SW480 (cell line): Measurements from ENCODE around the gene FNBP1.
"Not testable (repeated sequence)": the region's sequence is repeated elsewhere in the genome, so short reads cannot be mapped to it uniquely, and the experiment has no call there.

Source experiments
- DNase-seq: peaks from one replicate; pipeline ENCODE4 v3.0.0-alpha.2; 2016; ENCODE audit warnings: low spot score

Gene FNBP1

DNA sequence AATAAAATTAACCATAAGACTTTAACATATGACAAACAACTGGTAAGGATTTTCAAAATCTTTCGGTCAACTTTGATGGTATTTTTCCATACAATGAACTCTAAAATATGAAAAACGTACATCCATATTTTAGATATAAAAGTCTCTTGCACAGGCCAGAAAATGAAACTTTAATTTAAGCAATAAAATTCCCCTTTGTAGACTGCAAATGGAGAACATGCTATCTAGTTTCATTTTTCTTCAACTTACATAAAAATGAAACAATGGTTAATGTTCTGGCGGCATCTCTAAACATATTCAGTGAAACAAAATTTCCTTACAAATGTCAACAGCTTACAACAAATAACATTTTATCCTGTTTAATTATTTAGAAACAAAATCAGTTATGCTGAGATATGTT is 123.7 kb downstream of the FNBP1 start:
- no peak for DNase-seq

GRCh38 chr9:129918296-129918950 is 124.6 kb downstream of the FNBP1 start:
- DNase-seq, result no peak

DNA sequence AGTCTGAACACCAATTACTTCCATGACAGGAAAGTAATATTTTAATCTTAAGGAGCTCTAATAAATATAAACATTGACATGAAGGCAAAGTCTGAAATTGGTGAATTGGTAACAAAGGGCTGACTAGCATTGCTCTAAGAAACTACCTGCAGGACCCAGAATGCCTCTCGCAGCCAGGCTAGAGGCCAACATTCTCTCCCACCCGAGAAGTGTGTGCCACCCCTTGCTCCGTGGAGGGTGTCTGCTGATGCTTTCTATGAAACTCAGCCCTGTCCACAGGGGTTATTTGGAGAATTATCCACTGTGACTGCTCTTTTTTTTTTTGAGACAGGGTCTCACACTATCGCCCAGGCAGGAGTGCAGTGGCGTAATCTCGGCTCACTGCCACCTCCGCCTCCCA is 126.3 kb downstream of the FNBP1 start:
- DNase-seq, result no peak

- DNase-seq, result no peak
Observed at GRCh38 chr9:129914051-129914450, 128.9 kb downstream of the FNBP1 start.

- peak; percentile 95 for DNase-seq
Observed at GRCh38 chr9:129910628-129911567, 132.1 kb downstream of the FNBP1 start.

DNA sequence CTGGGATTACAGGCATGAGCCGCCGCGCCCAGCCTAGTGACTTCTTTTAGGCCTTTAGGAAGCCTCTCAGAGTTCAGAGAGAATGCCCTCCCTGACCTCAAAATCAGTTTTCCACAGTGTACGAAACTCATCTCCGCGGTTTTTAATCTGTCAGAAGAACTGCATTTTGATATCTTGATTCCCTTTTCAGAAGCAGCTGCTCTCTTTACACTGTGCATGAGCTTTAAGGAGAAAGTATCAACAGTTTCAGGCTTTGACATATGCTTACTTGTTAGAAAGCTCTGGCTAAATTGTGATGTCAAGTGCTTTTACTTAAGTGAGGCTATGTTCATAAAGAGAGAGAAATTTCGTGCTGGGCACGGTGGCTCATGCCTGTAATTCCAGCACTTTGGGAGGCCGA is 133.1 kb downstream of the FNBP1 start:
- DNase-seq, result no peak

DNA sequence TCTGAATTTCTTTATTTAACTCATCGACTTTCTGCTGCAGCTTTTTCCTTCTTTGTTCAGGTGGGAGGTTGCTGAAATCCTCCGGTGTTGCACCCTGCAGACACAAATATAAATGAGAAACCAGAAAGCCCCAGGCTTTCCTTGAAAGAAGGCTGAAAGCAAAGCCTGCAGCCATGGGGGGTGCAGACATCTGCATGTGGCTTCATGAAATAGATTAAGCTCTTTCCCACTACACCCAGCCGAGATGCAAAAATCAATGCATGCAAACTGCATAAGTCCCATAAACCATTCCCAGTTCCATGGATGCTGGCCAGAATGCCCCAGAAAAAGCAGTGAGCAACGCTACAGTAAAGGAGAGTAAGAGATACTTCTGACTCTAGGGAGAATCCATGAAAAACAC is 134.1 kb downstream of the FNBP1 start:
- DNase-seq, result no peak

GRCh38 chr9:129907201-129907600 is 135.8 kb downstream of the FNBP1 start:
- DNase-seq, result no peak

DNA sequence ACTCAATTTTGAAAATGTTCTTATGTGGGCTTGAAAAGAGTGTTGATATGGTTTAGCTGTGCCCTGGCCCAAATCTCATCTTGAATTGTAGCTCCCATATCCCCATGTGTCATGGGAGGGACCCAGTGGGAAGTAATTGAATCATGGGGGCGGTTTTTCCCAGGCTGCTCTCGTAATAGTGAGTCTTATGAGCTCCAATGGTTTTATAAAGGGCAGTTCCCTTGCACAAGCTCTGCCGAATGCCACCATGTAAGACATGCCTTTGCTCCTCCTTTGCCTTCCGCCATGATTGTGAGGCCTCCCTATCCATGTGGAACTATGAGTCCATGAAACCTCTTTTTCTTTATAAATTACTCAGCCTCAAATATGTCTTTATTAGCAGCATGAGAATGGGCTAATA is 136.7 kb downstream of the FNBP1 start:
- no peak for DNase-seq

- DNase-seq, result no peak
Observed at GRCh38 chr9:129904734-129905133, 138.3 kb downstream of the FNBP1 start.

DNA sequence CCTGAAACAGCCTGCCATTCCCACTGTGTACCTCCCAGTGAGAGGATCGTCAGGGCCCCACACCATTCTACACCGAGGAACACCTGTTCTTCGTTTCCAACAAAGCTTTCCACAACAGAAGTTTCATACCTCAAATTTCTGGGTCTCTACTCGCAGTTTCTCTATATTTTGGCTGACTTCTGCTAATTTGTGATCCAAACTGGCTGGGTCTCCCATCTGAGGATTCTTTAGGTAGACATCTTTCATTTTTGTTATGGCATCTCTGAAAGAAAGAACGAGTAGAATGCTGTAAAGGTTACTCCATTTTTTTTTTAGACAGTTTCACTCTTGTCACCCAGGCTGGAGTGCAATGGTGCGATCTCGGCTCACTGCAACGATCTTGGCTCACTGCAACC is 140.3 kb downstream of the FNBP1 start:
- DNase-seq, result no peak

- DNase-seq, result no peak
Observed at GRCh38 chr9:129901993-129902739, 140.8 kb downstream of the FNBP1 start.

GRCh38 chr9:129900263-129901027 is 142.5 kb downstream of the FNBP1 start:
- DNase-seq, result no peak

GRCh38 chr9:129899620-129900019 is 143.4 kb downstream of the FNBP1 start:
- no peak for DNase-seq

GRCh38 chr9:129898185-129898584 is 144.8 kb downstream of the FNBP1 start:
- DNase-seq, result no peak

DNA sequence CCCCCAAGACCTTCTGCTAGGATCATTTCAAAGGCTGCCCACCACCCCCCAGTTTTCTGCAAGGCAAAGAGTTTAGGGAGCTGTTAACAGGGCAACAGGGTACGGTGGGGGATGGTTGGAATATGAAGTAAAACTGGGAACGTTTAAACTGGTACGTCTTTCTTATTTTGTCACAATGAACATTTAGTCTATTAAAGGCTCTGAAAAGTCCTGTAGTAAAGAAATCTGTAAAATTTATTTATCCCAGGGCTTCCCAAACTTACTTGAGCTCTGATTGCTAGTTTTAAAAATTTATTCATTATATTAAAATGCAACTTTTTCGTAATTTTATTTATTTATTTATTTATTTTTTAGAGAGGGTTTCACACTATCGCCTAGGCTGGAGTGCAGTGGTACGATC is 145.7 kb downstream of the FNBP1 start:
- DNase-seq, result no peak

GRCh38 chr9:129895376-129896268 is 147.4 kb downstream of the FNBP1 start:
- DNase-seq, result no peak

DNA sequence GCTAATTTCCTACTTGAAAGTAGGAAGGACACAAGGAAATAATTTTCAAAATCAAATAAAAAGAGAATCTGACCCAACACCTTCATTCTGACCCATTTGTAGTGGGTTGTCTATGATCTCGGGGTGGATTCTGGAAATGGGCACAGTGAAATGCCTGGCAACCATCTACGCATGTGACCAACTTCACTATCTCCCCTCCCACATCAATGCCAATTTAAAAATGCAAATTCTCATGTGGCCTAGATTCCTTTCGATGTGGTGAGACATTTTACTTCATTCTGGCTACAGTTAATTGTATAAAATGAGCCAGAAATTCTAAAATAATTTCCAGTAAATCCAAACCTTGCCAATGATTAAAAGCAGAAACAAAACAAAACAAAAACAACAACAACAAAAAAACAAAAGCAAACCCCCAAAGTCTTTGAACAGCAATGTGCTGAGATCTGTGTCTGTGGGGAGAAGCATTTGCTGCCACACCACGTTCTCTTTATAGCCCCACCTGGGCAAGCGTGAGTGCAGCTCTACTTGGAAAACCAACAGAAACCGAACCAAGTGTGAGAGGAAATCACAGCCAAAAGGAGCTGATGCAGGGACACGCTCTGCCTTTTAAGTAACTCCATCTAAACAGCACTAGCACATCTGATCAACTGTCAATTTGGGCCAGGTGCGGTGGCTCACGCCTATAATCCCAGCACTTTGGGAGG is 148.7 kb downstream of the FNBP1 start:
- no peak for DNase-seq

DNA sequence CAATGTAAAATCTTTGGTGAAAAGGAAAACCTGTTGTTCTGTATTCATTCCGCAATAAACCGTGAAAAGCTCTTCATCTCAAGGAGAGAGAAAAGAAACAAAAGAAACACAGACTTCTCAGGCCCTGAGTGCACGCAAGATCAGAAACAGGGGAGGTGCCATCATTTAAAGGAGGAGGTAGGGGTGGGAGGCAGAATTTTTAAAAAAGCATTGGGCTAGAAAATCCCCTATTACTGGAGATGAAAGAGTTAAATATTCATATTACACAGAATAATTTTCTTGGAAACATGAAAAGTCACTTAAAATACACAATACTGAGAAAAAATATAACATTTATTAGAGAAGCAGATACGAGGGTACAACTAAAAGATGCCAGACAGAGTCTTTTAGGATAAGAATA is 151.4 kb downstream of the FNBP1 start:
- no peak for DNase-seq

- DNase-seq, result not testable (repeated sequence)
Observed at GRCh38 chr9:129890718-129891299, 152.2 kb downstream of the FNBP1 start.
